NCI-H345 treated with DMSO at 0.1 percent for 48 hours (cell line): ENCODE results near the gene PSMB10.
"Not testable (repeated sequence)": the region's sequence is repeated elsewhere in the genome, so short reads cannot be mapped to it uniquely, and the experiment has no call there.

ENCODE experiments used
- DNase-seq: peaks from one replicate; lab custom pipeline; 2025; ENCODE audit not compliant: unreplicated experiment; lab: John Stamatoyannopoulos, UW

PSMB10 gene

DNA sequence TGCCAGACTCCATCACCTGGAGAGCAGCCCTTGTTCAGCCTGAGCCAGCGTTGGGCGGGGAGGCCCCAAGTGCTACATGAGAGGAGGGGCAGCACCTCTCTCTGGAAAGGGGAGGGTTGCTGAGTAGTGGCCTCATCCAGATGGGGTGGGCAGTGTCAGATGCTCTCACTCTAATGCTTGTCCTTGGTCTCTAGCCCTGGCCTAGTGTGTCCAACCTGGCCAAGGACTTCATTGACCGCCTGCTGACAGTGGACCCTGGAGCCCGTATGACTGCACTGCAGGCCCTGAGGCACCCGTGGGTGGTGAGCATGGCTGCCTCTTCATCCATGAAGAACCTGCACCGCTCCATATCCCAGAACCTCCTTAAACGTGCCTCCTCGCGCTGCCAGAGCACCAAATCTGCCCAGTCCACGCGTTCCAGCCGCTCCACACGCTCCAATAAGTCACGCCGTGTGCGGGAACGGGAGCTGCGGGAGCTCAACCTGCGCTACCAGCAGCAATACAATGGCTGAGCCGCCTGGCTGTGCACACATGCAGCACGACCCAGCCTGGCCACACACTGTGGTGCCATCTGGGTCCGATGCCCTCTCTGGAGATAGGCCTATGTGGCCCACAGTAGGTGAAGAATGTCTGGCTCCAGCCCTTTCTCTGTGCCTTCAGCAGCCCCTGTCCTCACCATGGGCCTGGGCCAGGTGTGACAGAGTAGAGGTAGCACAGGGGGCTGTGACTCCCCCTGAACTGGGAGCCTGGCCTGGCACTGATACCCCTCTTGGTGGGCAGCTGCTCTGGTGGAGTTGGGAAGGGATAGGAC lies 9.3 kb downstream of the PSMB10 start:
- no peak for DNase-seq

DNA sequence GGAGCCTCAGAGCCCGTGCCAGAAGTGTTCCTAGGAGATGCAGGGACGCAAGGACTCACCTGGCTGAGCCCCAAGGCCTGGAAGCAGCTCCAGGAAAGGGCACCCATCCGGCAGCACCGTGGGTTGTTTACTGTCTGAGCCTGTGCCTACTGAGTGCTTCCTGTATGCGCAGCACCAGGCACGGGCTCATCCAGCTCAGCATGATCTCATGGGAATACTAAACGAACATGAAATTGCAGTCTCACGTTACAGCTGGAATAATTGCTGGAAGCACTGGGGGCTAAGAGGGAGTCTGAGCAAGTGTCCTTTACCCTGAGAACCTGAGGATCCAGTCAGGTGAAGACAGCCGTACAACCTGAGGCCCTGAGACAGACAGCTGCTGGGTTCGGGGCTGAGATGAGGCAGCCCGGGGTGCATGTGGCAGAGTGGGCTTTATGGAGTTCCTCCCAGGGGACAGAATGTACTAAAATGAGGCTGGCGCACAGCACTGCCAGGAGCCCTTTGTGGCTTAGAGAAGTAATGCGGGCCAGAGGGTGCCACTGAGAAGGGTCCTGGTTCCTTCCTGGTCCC lies 10.4 kb downstream of the PSMB10 start:
- DNase-seq: peak; percentile 81

DNA sequence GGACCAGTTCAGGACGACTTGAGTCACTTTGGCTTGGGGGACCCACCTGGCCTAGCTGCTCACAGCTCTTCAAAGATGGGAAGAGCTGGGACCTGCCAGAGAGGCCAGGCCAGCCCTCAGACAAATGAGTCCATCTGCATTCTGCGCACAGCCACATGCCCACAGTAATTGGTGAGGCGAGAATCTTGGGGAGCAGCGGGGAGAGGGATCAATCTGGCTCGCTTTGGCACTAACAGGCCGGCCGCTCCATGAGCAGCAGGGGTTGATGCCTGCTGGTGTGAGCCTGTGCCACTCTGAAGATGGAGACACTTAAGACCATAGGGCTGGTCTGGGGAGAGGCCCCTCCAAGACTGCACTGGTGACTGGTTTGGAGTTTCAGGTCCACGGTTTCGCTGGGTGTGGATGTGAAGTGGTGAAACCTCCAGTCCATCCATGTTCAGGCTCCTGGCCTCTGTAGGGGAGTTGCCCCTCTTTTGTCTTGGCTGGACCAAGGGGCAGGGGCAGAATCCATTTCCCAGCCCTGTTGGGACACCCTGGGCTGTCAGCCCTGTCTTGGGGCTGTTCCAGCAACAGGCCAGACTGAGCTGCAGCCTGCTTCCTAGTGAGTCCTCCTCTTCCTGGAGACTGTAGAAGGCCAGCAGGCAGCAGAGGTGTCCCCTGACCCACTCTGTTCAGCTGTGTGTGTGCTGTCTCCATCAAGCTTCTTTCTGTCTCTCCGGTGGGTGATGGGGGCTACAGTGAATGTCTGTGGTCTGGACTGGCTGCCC lies 12.3 kb downstream of the PSMB10 start:
- DNase-seq: no peak

DNA sequence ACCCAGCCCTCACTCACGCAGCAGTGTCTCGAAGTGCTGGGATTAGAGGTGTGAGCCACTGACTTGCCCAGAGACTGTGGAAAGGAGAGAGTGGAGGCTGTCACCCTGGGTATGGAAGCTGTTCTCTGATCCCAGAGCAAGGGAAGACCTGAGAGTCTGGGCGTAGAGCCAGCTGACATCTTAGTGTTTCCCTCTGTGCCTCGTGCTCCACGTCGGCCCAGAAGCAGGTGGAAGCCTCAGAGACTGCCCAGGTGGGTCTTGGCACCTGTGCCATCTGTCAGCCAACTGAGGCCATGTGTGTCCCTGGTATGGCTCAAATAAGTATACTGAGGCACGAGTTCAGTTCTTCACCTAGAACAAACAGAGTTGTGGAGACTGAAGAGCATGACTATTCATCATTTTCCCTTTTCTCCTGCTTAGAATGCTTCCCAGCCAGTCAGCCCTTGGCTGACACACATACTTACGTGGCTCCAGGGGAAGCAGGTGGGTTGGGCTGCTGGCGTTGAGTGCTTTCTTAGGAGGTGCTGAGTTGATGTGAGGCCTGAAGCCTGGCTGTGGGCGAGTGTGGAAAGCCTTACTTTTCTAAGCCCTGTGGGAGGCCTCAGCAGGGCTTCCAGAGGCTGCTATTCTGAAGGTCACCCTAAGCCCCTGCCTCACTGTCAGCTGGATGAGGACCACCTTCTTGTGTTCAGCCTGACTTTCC lies 13.1 kb downstream of the PSMB10 start:
- DNase-seq: peak; percentile 51

GRCh38 chr16:67922740-67923139 lies 13.9 kb downstream of the PSMB10 start:
- DNase-seq: peak; percentile 78

- no peak for DNase-seq
Observed at GRCh38 chr16:67922221-67922620, 14.4 kb downstream of the PSMB10 start.

DNA sequence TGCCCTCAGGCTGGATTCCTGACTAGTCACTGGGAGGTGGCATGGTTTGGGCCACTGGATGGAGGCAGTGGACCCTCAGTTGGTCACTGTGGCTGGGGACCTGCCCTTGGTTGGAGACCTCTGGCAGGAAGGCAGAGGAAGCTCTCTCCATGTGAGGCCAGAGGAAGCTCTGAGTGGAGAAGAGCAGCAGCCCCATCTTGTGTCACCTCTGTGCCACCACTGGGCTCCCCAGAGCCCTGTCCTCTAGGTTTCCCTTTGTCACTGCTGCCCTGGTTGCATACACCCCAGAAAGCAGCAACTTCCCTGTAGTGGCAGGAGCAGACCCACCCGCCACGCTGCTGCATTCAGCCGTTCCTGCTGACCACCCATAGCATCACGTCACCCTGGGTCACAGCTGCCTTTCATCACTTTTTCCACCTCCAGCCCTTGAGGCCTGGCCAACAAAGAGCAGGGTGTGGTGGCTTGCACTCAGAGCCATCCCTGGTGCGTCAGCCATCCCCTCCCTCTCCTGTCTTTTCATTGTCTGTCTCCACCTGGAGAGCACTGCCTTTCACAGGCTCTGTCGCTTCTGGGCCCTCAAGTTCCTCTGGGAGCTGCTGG lies 16.9 kb downstream of the PSMB10 start:
- peak; percentile 26 for DNase-seq

DNA sequence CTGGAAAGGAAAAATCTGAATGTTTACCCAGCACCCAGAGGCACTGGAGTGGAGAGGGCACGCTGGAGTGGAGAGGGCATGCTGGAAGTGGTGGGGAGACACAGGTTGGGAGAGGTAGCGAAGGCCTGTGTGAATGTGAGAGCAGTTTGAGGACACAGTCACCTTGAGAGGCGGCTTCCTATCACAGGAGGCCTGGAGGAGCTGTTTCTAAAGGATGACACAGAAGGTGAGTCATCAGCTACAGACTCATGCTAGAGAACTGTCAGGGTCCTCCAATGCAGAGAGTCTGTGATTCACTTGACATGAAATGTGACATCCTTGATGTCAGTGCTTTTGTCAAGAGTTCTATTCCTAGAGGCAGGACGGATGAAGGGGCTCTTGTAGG lies 18.8 kb downstream of the PSMB10 start:
- no peak for DNase-seq

- DNase-seq: no peak
Observed at GRCh38 chr16:67917140-67917851, 19.4 kb downstream of the PSMB10 start.

DNA sequence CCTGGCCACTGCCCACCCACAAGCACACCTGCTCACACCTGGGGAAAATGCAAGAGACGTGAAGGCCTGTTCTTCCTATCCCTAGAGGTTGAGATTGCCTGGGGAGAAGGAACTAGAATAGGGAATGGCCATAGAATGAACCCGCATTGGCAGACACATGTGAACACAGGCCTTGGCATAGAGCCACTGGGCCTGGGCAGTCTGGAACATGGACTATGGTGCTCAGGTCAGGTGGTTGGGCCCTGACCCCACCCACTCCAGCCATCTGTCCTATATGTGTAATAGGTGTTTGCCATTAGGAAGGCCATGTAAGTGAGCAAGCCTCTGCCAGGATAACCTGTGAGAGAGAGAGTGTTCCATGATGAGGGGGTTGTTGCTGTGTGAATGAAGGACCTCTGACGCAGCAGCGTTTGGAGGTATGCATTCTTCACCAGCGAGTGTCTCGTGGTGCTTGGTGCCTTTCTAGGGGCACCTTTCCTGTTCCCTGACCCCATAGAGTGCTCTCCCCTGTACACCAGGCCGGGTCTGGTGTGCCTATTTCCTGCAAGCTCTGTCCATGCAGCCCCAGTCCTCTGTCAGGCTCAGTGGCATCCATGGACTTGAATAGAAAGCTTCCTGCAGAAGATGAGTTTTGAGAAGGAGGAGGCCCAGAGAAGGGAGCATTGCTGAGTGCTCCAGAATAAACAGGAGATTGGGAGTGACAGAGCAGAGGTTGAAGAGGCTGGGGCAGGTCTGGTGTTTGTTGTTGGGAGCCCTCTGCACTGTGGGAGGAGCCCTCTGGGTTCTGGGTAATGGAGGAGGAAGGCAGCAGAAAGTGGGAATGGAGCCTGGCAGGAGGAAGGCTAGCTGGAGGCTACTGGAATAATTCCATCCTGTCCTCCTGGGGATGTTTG lies 20.6 kb downstream of the PSMB10 start:
- DNase-seq: no peak

DNA sequence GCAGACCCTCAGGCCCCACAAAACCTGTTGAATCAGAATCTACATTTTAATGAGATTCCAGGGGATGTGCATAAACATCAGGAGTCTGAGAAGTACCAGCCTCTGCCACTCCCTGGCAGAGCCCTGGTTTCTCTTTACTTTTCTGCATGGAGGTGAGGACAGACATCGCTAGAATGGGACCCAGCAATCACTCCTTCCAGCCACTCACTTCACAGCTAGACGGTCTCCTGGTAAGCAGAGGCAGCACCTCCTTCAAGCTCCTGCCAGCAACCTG lies 21.2 kb downstream of the PSMB10 start:
- DNase-seq: not testable (repeated sequence)

DNA sequence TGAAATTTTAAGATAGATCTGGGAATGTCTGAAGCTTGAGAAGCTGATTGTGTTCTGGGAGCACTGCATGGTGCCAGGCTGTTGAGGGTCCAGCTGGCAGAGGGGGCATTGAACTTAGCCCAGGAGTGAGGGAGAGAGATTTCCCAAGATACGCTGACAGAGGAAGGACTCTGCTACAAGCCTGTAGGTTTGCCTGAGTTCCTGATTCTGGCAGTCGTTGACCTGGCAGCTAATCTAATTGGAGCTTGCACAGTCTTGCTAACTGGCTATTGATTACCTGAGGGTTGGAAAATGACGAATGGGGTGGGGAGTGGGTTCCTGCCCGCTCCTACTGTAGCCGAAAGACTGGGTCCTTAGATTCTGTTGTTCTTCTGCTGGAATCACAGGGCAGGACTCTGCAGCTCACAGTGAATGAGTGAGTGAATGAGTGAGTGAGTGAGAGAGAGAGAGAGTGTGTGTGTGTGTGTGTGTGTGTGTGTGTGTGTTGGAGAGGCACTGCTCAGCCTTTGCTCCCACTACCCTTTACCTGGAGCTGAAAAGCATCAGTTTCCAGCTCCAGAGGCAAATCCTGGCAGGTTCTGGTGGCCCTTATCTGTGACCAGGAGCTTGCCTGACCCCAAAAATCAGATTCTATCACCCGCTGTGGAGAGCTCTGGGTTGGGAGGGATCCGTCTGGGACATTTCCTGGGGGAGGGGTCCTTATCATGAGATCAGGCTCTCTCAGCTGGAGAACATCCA lies 21.7 kb downstream of the PSMB10 start:
- DNase-seq: no peak

GRCh38 chr16:67910158-67910557 lies 26.5 kb downstream of the PSMB10 start:
- no peak for DNase-seq

DNA sequence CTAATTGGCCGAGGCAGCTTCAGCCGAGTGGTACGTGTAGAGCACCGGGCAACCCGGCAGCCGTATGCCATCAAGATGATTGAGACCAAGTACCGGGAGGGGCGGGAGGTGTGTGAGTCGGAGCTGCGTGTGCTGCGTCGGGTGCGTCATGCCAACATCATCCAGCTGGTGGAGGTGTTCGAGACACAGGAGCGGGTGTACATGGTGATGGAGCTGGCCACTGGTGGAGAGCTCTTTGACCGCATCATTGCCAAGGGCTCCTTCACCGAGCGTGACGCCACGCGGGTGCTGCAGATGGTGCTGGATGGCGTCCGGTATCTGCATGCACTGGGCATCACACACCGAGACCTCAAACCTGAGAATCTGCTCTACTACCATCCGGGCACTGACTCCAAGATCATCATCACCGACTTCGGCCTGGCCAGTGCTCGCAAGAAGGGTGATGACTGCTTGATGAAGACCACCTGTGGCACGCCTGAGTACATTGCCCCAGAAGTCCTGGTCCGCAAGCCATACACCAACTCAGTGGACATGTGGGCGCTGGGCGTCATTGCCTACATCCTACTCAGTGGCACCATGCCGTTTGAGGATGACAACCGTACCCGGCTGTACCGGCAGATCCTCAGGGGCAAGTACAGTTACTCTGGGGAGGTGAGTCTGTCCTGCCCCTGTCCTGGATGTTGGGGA lies 27.5 kb downstream of the PSMB10 start:
- no peak for DNase-seq

GRCh38 chr16:67907397-67908180 lies 29.1 kb downstream of the PSMB10 start:
- no peak for DNase-seq

DNA sequence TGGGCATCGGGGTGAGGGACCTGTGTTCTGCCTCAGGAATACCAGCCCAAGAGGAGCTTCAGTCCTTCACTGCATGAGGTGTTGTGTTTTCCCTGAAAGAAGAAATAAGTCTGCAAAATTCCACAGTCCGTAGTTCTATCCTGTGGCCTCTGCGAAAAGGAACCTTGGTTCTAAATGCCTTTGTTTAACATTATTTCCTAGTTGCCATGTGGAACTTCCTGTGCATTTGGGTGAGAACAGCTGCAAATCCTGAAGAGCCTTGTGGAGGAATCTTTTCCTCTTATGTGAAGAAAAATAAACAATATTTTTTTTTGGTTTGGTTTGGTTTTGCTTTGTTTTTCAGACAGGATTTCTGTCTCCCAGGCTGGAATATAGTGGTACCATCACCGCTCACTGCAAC lies 33.8 kb downstream of the PSMB10 start:
- DNase-seq: no peak

- no peak for DNase-seq
Observed at GRCh38 chr16:67901734-67902133, 34.9 kb downstream of the PSMB10 start.

GRCh38 chr16:67897231-67897630 lies 39.4 kb downstream of the PSMB10 start:
- no peak for DNase-seq
